Measurements from ENCODE around the gene CPXM2. TPM values are rescaled to one million over a fixed set of nuclear protein-coding genes. Genes with fewer than 3 reads are reported as not detected.

The CPXM2 gene
- total RNA-seq, 1 donor from 2014 or later, result 0.33 TPM

DNA sequence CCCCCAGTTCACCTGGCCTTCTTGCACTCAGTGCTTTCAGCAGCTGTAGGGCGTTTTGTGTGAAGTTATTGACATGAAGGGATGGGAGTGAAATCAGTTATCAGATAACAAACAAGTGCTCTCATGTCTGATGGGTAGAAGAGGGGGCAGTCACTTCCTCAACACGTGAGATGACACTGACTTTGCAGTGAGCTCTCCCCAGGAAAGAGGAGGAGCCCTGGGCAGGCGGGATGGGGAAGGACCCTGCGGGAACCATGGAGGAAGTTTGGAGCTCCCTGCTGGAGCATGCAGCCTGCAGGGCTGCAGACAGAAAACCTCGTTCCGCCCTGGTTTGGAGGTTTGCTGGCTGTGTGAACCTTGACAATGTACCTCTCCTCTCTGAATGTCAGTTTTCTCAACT lies 186.8 kb downstream of the CPXM2 start:
- Mint-ChIP-seq H3K36me3 (ENCODE audit: low read depth, unreplicated experiment) (no peaks in the 10 kb centered on the region), H3K27me3 (ENCODE audit: unreplicated experiment) (peaks cover 6% of the 10 kb centered on the region), H3K9me3 (ENCODE audit: unreplicated experiment) (no peaks in the 10 kb centered on the region), H3K4me1 (ENCODE audit: unreplicated experiment) (no peaks in the 10 kb centered on the region), H3K27ac (ENCODE audit: unreplicated experiment) (no peak overlapping the region), H3K4me3 (ENCODE audit: unreplicated experiment) (no peak overlapping the region)
- TF ChIP-seq, protein P1, sequence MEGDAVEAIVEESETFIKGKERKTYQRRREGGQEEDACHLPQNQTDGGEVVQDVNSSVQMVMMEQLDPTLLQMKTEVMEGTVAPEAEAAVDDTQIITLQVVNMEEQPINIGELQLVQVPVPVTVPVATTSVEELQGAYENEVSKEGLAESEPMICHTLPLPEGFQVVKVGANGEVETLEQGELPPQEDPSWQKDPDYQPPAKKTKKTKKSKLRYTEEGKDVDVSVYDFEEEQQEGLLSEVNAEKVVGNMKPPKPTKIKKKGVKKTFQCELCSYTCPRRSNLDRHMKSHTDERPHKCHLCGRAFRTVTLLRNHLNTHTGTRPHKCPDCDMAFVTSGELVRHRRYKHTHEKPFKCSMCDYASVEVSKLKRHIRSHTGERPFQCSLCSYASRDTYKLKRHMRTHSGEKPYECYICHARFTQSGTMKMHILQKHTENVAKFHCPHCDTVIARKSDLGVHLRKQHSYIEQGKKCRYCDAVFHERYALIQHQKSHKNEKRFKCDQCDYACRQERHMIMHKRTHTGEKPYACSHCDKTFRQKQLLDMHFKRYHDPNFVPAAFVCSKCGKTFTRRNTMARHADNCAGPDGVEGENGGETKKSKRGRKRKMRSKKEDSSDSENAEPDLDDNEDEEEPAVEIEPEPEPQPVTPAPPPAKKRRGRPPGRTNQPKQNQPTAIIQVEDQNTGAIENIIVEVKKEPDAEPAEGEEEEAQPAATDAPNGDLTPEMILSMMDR (IDR thresholded peaks at IDR 0.05; ENCODE audit: unreplicated experiment), result no peak
- DNase-seq (ENCODE audit: low spot score), result no peak

DNA sequence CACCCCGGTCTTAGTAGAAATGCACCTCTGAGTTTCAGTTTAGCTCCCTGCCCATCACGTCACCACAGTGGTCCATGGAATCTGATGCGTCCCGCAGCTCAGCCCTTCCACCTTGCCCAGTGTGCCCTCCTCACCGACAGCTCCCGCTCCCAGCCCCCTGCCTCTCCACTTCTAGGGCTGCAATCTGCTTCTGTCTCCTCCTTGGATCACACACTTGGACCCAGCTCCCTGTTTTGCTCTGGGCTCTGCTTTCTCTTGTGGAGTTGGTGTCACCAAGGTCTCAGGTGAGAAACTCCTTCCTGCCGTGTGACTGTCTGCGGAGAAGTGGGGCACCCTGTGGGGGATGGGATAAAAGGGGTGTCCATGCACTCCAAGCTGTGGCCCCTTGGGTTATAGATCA lies 187.5 kb downstream of the CPXM2 start:
- DNase-seq (ENCODE audit: low spot score), result no peak
- Mint-ChIP-seq H3K27ac (ENCODE audit: unreplicated experiment) (no peak overlapping the region), H3K36me3 (ENCODE audit: low read depth, unreplicated experiment) (no peaks in the 10 kb centered on the region), H3K9me3 (ENCODE audit: unreplicated experiment) (no peaks in the 10 kb centered on the region), H3K27me3 (ENCODE audit: unreplicated experiment) (peaks cover 6% of the 10 kb centered on the region), H3K4me1 (ENCODE audit: unreplicated experiment) (no peaks in the 10 kb centered on the region), H3K4me3 (ENCODE audit: unreplicated experiment) (no peak overlapping the region)
- TF ChIP-seq, protein P1 (IDR thresholded peaks at IDR 0.05; ENCODE audit: unreplicated experiment), result no peak

DNA sequence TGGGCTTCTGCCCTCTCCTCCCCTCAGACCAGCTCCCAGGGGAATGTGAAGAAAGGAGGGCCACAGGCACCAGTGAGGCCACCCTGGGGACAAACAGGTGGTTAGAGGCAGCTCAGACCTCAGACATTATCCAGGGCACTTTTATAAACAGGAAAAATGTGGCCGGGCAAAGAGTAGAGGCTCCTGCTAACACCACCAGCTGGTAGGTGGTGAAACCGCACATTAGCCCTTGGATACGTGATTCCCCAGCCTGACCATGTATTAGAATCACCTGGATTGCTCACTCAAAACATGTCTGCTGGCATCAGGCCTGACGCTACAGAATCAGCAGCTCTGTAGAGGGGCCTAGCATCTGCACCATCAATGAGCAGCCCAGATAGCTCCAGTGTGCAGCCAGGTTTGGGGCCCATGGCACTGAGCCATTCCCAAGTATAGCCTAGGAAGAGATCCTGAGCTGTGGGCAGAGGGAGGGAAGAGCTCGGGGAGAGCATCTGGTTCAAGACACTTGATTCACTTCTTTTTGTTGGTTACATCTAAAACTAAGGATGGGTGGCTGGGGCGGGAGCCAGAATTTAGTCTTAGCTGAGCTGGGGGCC lies 188.3 kb downstream of the CPXM2 start:
- H3K4me3 Mint-ChIP-seq (ENCODE audit: unreplicated experiment), result no peak overlapping the region
- H3K27me3 Mint-ChIP-seq (ENCODE audit: unreplicated experiment), result peaks cover 3% of the 10 kb centered on the region
- H3K9me3 Mint-ChIP-seq (ENCODE audit: unreplicated experiment), result no peaks in the 10 kb centered on the region
- no peaks in the 10 kb centered on the region for H3K36me3 Mint-ChIP-seq (ENCODE audit: low read depth, unreplicated experiment)
- DNase-seq (ENCODE audit: low spot score), result no peak
- no peak overlapping the region for H3K27ac Mint-ChIP-seq (ENCODE audit: unreplicated experiment)
- H3K4me1 Mint-ChIP-seq (ENCODE audit: unreplicated experiment), result no peaks in the 10 kb centered on the region
- TF ChIP-seq, protein P1 (IDR thresholded peaks at IDR 0.05; ENCODE audit: unreplicated experiment), result no peak

Other genes with a start within 250 kb of the CPXM2 start
- 0.05 TPM for gene GPR26, start 225.5 kb downstream of the CPXM2 start, total RNA-seq (ENCODE audit: unreplicated experiment)
- 148 TPM for gene CHST15, start 201.8 kb upstream of the CPXM2 start, total RNA-seq (ENCODE audit: unreplicated experiment)